ENCODE data around the gene DISP2.

DISP2 gene

GRCh38 chr15:40409366-40409765 lies 51.3 kb downstream of the DISP2 start:
- Histone ChIP-seq H4K20me1 (ENCODE audit: insufficient read depth, low read length) (no peaks in the 10 kb centered on the region), H3K36me3 (ENCODE audit: insufficient read depth, low read length) (peaks cover 70% of the 10 kb centered on the region), H3K9me3 (ENCODE audit: insufficient read depth, low read length, severe bottlenecking) (no peaks in the 10 kb centered on the region), H3K9ac (ENCODE audit: low read depth, low read length) (no peak overlapping the region), H3K4me1 (ENCODE audit: insufficient read depth, low read length) (peaks cover 32% of the 10 kb centered on the region), H2AFZ (ENCODE audit: low read depth, low read length) (no peak overlapping the region), H3K4me3 (ENCODE audit: low read depth in 1 of 2, low read length in 2 of 2) (no peak overlapping the region), H3K4me2 (ENCODE audit: insufficient read depth, low read length) (no peak overlapping the region), H3K27me3 (ENCODE audit: insufficient read depth, low read length, poor library complexity) (no peaks in the 10 kb centered on the region), H3K27ac (ENCODE audit: low read length) (no peak overlapping the region), H3K79me2 (ENCODE audit: insufficient read depth, low read length) (peaks cover 26% of the 10 kb centered on the region)
- TF ChIP-seq EZH2 (IDR thresholded peaks at IDR 0.05; ENCODE audit: borderline replicate concordance, low read depth, low read length, severe bottlenecking) = no peak
- TF ChIP-seq CTCF (IDR thresholded peaks at IDR 0.05; ENCODE audit: borderline replicate concordance, extremely low read depth, low read length, poor library complexity, severe bottlenecking) = no peak
- DNase-seq (no peak), ATAC-seq (ENCODE audit: insufficient read depth, low read depth) (no peak)

- TF ChIP-seq CTCF (IDR thresholded peaks at IDR 0.05; ENCODE audit: borderline replicate concordance, extremely low read depth, low read length, poor library complexity, severe bottlenecking) = no peak
- TF ChIP-seq EZH2 (IDR thresholded peaks at IDR 0.05; ENCODE audit: borderline replicate concordance, low read depth, low read length, severe bottlenecking) = no peak
- no peak for DNase-seq
- Histone ChIP-seq H3K4me3 (ENCODE audit: low read depth in 1 of 2, low read length in 2 of 2) (no peak overlapping the region), H3K9me3 (ENCODE audit: insufficient read depth, low read length, severe bottlenecking) (no peaks in the 10 kb centered on the region), H3K9ac (ENCODE audit: low read depth, low read length) (no peak overlapping the region), H4K20me1 (ENCODE audit: insufficient read depth, low read length) (no peaks in the 10 kb centered on the region), H3K4me2 (ENCODE audit: insufficient read depth, low read length) (no peak overlapping the region), H3K36me3 (ENCODE audit: insufficient read depth, low read length) (peaks cover 81% of the 10 kb centered on the region), H2AFZ (ENCODE audit: low read depth, low read length) (no peak overlapping the region), H3K79me2 (ENCODE audit: insufficient read depth, low read length) (peaks cover 26% of the 10 kb centered on the region), H3K27ac (ENCODE audit: low read length) (no peak overlapping the region), H3K4me1 (ENCODE audit: insufficient read depth, low read length) (peaks cover 23% of the 10 kb centered on the region), H3K27me3 (ENCODE audit: insufficient read depth, low read length, poor library complexity) (no peaks in the 10 kb centered on the region)
- no peak for ATAC-seq (ENCODE audit: insufficient read depth, low read depth)
These were observed 52.5 kb downstream of the DISP2 start for GRCh38 chr15:40410476-40410875.

GRCh38 chr15:40412095-40412759 lies 54.2 kb downstream of the DISP2 start:
- no peak for TF ChIP-seq EZH2 (IDR thresholded peaks at IDR 0.05; ENCODE audit: borderline replicate concordance, low read depth, low read length, severe bottlenecking)
- no peak for TF ChIP-seq CTCF (IDR thresholded peaks at IDR 0.05; ENCODE audit: borderline replicate concordance, extremely low read depth, low read length, poor library complexity, severe bottlenecking)
- no peaks in the 10 kb centered on the region for H3K27me3 ChIP-seq (ENCODE audit: insufficient read depth, low read length, poor library complexity)
- H3K9ac ChIP-seq (ENCODE audit: low read depth, low read length) = no peak overlapping the region
- H3K4me3 ChIP-seq (ENCODE audit: low read depth in 1 of 2, low read length in 2 of 2) = no peak overlapping the region
- H3K4me2 ChIP-seq (ENCODE audit: insufficient read depth, low read length) = no peak overlapping the region
- peaks cover 10% of the 10 kb centered on the region for H3K4me1 ChIP-seq (ENCODE audit: insufficient read depth, low read length)
- H3K79me2 ChIP-seq (ENCODE audit: insufficient read depth, low read length) = peaks cover 11% of the 10 kb centered on the region
- H2AFZ ChIP-seq (ENCODE audit: low read depth, low read length) = no peak overlapping the region
- H3K27ac ChIP-seq (ENCODE audit: low read length) = no peak overlapping the region
- DNase-seq (no peak), ATAC-seq (ENCODE audit: insufficient read depth, low read depth) (no peak)
- peaks cover 91% of the 10 kb centered on the region for H3K36me3 ChIP-seq (ENCODE audit: insufficient read depth, low read length)
- H3K9me3 ChIP-seq (ENCODE audit: insufficient read depth, low read length, severe bottlenecking) = no peaks in the 10 kb centered on the region
- no peaks in the 10 kb centered on the region for H4K20me1 ChIP-seq (ENCODE audit: insufficient read depth, low read length)
